ENCODE results near the gene C5orf47.
A peak's percentile ranks its signal among the peaks of the same experiment; 100 is the strongest.

The C5orf47 gene

DNA sequence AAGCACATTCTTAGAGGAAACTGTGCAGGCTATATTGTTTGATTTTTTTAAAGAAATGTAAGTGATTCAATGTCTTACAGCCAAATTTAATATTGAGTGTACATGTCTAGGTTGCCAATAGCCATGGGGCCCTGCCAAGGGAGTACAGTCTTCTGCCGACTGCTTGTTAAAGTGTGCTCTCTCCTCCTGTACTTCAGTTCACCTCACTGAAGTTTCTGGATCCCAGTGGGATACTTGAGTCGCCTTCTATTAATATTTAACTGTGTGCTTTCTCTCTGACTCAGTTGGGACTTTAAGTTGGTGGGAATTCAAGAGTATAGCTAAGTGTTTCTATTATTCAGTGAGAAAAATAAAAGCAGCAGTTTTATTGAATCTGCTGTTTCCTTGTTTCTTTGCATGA is 44.5 kb upstream of the C5orf47 start:
- H3K27me3 ChIP-seq (ENCODE audit: insufficient read depth, low read depth): no peaks in the 10 kb centered on the region
- H3K36me3 ChIP-seq (ENCODE audit: insufficient read depth): no peaks in the 10 kb centered on the region
- H3K4me1 ChIP-seq (ENCODE audit: low read depth, poor library complexity, severe bottlenecking): peaks cover 9% of the 10 kb centered on the region
- H2AFZ ChIP-seq (ENCODE audit: low read depth): no peak overlapping the region
- no peak overlapping the region for H3K4me3 ChIP-seq (IDR thresholded peaks at IDR 0.05; ENCODE audit: insufficient read depth, low read depth, low read length)
- no peak overlapping the region for H3K9ac ChIP-seq
- no peak overlapping the region for H3K4me2 ChIP-seq
- no peaks in the 10 kb centered on the region for H4K20me1 ChIP-seq (ENCODE audit: insufficient read depth)
- TF ChIP-seq CTCF (conservative IDR thresholded peaks at IDR 0.05; ENCODE audit: low read depth, low read length): no peak
- no peaks in the 10 kb centered on the region; the same call in 1 of the 2 replicates for H3K79me2 ChIP-seq (ENCODE audit: insufficient read depth, low read depth)
- no peak overlapping the region for H3K27ac ChIP-seq

- Histone ChIP-seq H2AFZ (ENCODE audit: low read depth) (no peak overlapping the region), H3K4me2 (no peak overlapping the region), H3K4me1 (ENCODE audit: low read depth, poor library complexity, severe bottlenecking) (peaks cover 15% of the 10 kb centered on the region), H3K36me3 (ENCODE audit: insufficient read depth) (no peaks in the 10 kb centered on the region), H3K79me2 (ENCODE audit: insufficient read depth, low read depth) (no peaks in the 10 kb centered on the region; the same call in 1 of the 2 replicates), H4K20me1 (ENCODE audit: insufficient read depth) (no peaks in the 10 kb centered on the region), H3K27ac (no peak overlapping the region), H3K9ac (no peak overlapping the region), H3K4me3 (IDR thresholded peaks at IDR 0.05; ENCODE audit: insufficient read depth, low read depth, low read length) (no peak overlapping the region), H3K27me3 (ENCODE audit: insufficient read depth, low read depth) (no peaks in the 10 kb centered on the region)
- no peak for TF ChIP-seq CTCF (conservative IDR thresholded peaks at IDR 0.05; ENCODE audit: low read depth, low read length)
These were observed 43.8 kb upstream of the C5orf47 start for GRCh38 chr5:173945160-173945559.

DNA sequence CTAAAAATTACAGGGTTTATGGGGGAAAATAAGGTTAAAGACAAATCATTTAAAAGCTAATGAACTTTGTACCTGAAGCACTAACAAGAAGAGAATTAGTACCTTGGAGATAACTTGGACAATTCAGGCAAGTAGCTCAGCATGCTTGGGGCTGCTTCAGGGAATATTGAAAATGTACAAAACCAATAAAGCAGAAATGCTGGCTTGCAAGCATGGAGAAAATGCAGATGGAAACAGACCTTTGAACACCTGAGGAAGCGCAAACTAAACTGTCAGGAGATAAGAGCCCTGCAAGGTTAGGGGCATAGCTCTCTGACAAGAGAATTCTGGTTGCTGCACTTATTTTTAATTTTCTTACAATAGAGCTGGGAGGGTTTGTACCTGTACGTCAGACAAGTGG is 42.6 kb upstream of the C5orf47 start:
- H3K4me1 ChIP-seq (ENCODE audit: low read depth, poor library complexity, severe bottlenecking): peaks cover 25% of the 10 kb centered on the region
- H2AFZ ChIP-seq (ENCODE audit: low read depth): no peak overlapping the region
- TF ChIP-seq CTCF (conservative IDR thresholded peaks at IDR 0.05; ENCODE audit: low read depth, low read length): no peak
- H3K9ac ChIP-seq: no peak overlapping the region
- no peaks in the 10 kb centered on the region for H3K36me3 ChIP-seq (ENCODE audit: insufficient read depth)
- no peaks in the 10 kb centered on the region; the same call in 1 of the 2 replicates for H3K79me2 ChIP-seq (ENCODE audit: insufficient read depth, low read depth)
- H3K4me3 ChIP-seq (IDR thresholded peaks at IDR 0.05; ENCODE audit: insufficient read depth, low read depth, low read length): no peak overlapping the region
- H3K27ac ChIP-seq: no peak overlapping the region
- H3K27me3 ChIP-seq (ENCODE audit: insufficient read depth, low read depth): no peaks in the 10 kb centered on the region
- H3K4me2 ChIP-seq: no peak overlapping the region
- H4K20me1 ChIP-seq (ENCODE audit: insufficient read depth): no peaks in the 10 kb centered on the region

- H3K27me3 ChIP-seq (ENCODE audit: insufficient read depth, low read depth): no peaks in the 10 kb centered on the region
- H3K27ac ChIP-seq: no peak overlapping the region; the same call in 1 of the 2 replicates
- no peaks in the 10 kb centered on the region for H3K36me3 ChIP-seq (ENCODE audit: insufficient read depth)
- H3K4me3 ChIP-seq (IDR thresholded peaks at IDR 0.05; ENCODE audit: insufficient read depth, low read depth, low read length): no peak overlapping the region
- peaks cover 38% of the 10 kb centered on the region for H3K4me1 ChIP-seq (ENCODE audit: low read depth, poor library complexity, severe bottlenecking)
- no peaks in the 10 kb centered on the region for H4K20me1 ChIP-seq (ENCODE audit: insufficient read depth)
- H2AFZ ChIP-seq (ENCODE audit: low read depth): no peak overlapping the region
- no peaks in the 10 kb centered on the region for H3K79me2 ChIP-seq (ENCODE audit: insufficient read depth, low read depth)
- peak overlapping the region; percentile 45; the same call in 1 of the 2 replicates for H3K4me2 ChIP-seq
- H3K9ac ChIP-seq: no peak overlapping the region
- no peak for TF ChIP-seq CTCF (conservative IDR thresholded peaks at IDR 0.05; ENCODE audit: low read depth, low read length)
These were observed 38.1 kb upstream of the C5orf47 start for GRCh38 chr5:173950829-173951228.
